ENCODE measurements around the gene BTC.
A peak's percentile ranks its signal among the peaks of the same experiment; 100 is the strongest.

BTC gene

GRCh38 chr4:74754218-74754617, 40.1 kb downstream of the BTC start:
- peak; percentile 14 for DNase-seq (ENCODE audit: extremely low spot score)
- ChIA-PET CTCF (interaction anchor here (1.8 kb wide), 1 partner anchor 27 kb away, joined by 4 read pairs; no protein-coding TSS in a partner anchor), POLR2A (no interaction called here)
- TF ChIP-seq CTCF (IDR thresholded peaks at IDR 0.05; ENCODE audit: control extremely low read depth, extremely low read depth, low read depth, missing control alignments), result no peak

- ChIA-PET POLR2A (no interaction called here), CTCF (interaction anchor here (1.0 to 1.4 kb wide), 2 partner anchors 11 to 23 kb away, joined by 4 to 5 read pairs; no protein-coding TSS in a partner anchor)
- no peak for DNase-seq (ENCODE audit: extremely low spot score)
- no peak for TF ChIP-seq CTCF (IDR thresholded peaks at IDR 0.05; ENCODE audit: control extremely low read depth, extremely low read depth, low read depth, missing control alignments)
These were observed 41.5 kb downstream of the BTC start for GRCh38 chr4:74752798-74753197.

GRCh38 chr4:74751856-74752255, 42.5 kb downstream of the BTC start:
- CTCF ChIA-PET, result interaction anchor here (1.0 to 1.4 kb wide), 2 partner anchors 10 to 22 kb away, joined by 4 to 5 read pairs; no protein-coding TSS in a partner anchor
- no peak for TF ChIP-seq CTCF (IDR thresholded peaks at IDR 0.05; ENCODE audit: control extremely low read depth, extremely low read depth, low read depth, missing control alignments)

GRCh38 chr4:74751247-74751646, 43.1 kb downstream of the BTC start:
- TF ChIP-seq CTCF (IDR thresholded peaks at IDR 0.05; ENCODE audit: control extremely low read depth, extremely low read depth, low read depth, missing control alignments), result no peak
- DNase-seq (ENCODE audit: extremely low spot score), result no peak
- ChIA-PET POLR2A (no interaction called here), CTCF (no interaction called here)

More at GRCh38 chr4:74751856-74752255, 42.5 kb downstream of the BTC start:
- no peak for DNase-seq (ENCODE audit: extremely low spot score)
- POLR2A ChIA-PET, result no interaction called here

- no peak for TF ChIP-seq CTCF (IDR thresholded peaks at IDR 0.05; ENCODE audit: control extremely low read depth, extremely low read depth, low read depth, missing control alignments)
- POLR2A ChIA-PET, result no interaction called here
- CTCF ChIA-PET, result interaction anchor here (1.3 kb wide), 1 partner anchor 10 kb away, joined by 5 read pairs; no protein-coding TSS in a partner anchor
- DNase-seq (ENCODE audit: extremely low spot score), result no peak
These were observed 52.1 kb downstream of the BTC start for GRCh38 chr4:74742185-74742584.

- DNase-seq (ENCODE audit: extremely low spot score), result no peak
- CTCF ChIA-PET, result interaction anchor here (1.6 kb wide), 1 partner anchor 83 kb away, joined by 3 read pairs; no protein-coding TSS in a partner anchor
- POLR2A ChIA-PET, result no interaction called here
- TF ChIP-seq CTCF (IDR thresholded peaks at IDR 0.05; ENCODE audit: control extremely low read depth, extremely low read depth, low read depth, missing control alignments), result no peak
These were observed 55.7 kb downstream of the BTC start for GRCh38 chr4:74738464-74739143.

Data from GM10248 (cell line).